Breast epithelium (tissue), 3 donors: Measurements from ENCODE around the gene PDCL2.

Experiments
- CTCF ChIP-seq, 3 donors: fragments of 450-650 bp; IDR thresholded peaks; one replicate each; pipeline ENCODE4 v1.5.1; 2016 to 2017; ENCODE audit warnings: antibody characterized with exemption in 3 of 3, mild to moderate bottlenecking in 3 of 3, moderate library complexity in 3 of 3
- POLR2AphosphoS5 ChIP-seq, 3 donors: sonication (generic); formaldehyde crosslinking; IDR thresholded peaks; one replicate each; pipeline ENCODE4 v1.6.1; 2017; ENCODE audit warnings: antibody characterized with exemption in 3 of 3

- no peak for TF ChIP-seq CTCF (IDR thresholded peaks at IDR 0.05)
- no peak for TF ChIP-seq POLR2AphosphoS5 (IDR thresholded peaks at IDR 0.05)
Measured at GRCh38 chr4:55546506-55546755, 45.6 kb downstream of the PDCL2 start.
